Measurements from ENCODE around the gene SLAMF7. TPM values are rescaled to one million over a fixed set of nuclear protein-coding genes. Genes with fewer than 3 reads are reported as not detected.

Gene SLAMF7
- total and polyA plus RNA-seq, 2 donors (not counting 1 experiment from before 2014, with no cell fraction given) = not detected

DNA sequence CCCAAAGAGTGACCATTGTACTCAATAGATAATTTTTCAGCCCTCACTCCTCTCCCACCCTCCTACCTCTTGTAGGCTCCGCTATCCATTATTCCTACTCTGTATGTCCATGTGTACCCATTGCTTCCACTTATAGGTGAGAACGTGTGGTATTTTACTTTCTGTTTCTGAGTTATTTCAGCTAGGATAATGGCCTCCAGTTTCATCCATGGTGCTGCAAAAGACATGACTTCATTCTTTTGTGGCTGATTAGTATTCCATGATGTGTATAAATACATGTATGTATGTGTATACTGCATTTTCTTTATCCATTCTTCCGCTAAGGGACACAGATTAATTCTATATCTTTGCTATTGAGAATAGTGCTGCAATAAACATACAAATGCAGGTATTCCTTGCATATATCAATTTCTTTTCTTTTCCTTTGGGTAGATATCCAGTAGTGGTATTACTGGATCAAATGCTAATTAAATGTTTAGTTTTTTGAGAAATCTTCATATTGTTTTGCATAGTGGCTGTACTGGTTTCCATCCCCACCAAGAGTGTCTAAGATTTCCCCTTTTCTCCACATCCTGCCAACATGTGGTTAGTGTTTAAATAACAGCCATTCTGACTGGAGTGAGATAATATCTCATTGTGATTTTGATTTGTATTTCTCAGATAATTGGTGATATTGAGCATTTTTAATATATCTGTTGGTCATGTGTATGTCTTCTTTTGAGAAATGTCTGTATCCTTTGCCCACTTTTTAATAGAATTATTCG is 61.8 kb downstream of the SLAMF7 start:
- Histone ChIP-seq H3K9ac (ENCODE audit: insufficient read depth, low read length) (no peak overlapping the region), H2AFZ (ENCODE audit: low read length) (no peak overlapping the region), H3K4me1 (ENCODE audit: control insufficient read depth, extremely low read depth, insufficient read depth, low read length) (no peaks in the 10 kb centered on the region), H3K4me2 (ENCODE audit: extremely low read depth, insufficient read depth, low read length) (no peak overlapping the region), H3K4me3 (replicated peaks in 1 of 4; ENCODE audit: control extremely low read depth in 1 of 4, insufficient read depth in 1 of 4, low read depth in 3 of 4, low read length in 4 of 4) (no peak overlapping the region), H3K27ac (ENCODE audit: insufficient read depth, low read length) (no peak overlapping the region), H3K9me3 (ENCODE audit: control insufficient read depth, insufficient read depth, low read depth, low read length) (no peaks in the 10 kb centered on the region), H3K79me2 (ENCODE audit: control insufficient read depth, insufficient read depth, low read length) (no peaks in the 10 kb centered on the region), H4K20me1 (ENCODE audit: control insufficient read depth, extremely low read depth, insufficient read depth, low read length) (no peaks in the 10 kb centered on the region), H3K36me3 (ENCODE audit: control insufficient read depth, insufficient read depth, low read length) (no peaks in the 10 kb centered on the region), H3K27me3 (ENCODE audit: control insufficient read depth, insufficient read depth, low read length) (no peaks in the 10 kb centered on the region)
- DNase-seq (ENCODE audit: low read depth in 2 of 2) = no peak
- TF ChIP-seq, protein P1, sequence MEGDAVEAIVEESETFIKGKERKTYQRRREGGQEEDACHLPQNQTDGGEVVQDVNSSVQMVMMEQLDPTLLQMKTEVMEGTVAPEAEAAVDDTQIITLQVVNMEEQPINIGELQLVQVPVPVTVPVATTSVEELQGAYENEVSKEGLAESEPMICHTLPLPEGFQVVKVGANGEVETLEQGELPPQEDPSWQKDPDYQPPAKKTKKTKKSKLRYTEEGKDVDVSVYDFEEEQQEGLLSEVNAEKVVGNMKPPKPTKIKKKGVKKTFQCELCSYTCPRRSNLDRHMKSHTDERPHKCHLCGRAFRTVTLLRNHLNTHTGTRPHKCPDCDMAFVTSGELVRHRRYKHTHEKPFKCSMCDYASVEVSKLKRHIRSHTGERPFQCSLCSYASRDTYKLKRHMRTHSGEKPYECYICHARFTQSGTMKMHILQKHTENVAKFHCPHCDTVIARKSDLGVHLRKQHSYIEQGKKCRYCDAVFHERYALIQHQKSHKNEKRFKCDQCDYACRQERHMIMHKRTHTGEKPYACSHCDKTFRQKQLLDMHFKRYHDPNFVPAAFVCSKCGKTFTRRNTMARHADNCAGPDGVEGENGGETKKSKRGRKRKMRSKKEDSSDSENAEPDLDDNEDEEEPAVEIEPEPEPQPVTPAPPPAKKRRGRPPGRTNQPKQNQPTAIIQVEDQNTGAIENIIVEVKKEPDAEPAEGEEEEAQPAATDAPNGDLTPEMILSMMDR (conservative IDR thresholded peaks at IDR 0.05 in 1 of 2, IDR thresholded peaks at IDR 0.05 in 1 of 2; ENCODE audit: low read depth in 1 of 2, low read length in 2 of 2) = no peak
- TF ChIP-seq EZH2 (IDR thresholded peaks at IDR 0.05; ENCODE audit: low read length, missing control alignments) = no peak

DNA sequence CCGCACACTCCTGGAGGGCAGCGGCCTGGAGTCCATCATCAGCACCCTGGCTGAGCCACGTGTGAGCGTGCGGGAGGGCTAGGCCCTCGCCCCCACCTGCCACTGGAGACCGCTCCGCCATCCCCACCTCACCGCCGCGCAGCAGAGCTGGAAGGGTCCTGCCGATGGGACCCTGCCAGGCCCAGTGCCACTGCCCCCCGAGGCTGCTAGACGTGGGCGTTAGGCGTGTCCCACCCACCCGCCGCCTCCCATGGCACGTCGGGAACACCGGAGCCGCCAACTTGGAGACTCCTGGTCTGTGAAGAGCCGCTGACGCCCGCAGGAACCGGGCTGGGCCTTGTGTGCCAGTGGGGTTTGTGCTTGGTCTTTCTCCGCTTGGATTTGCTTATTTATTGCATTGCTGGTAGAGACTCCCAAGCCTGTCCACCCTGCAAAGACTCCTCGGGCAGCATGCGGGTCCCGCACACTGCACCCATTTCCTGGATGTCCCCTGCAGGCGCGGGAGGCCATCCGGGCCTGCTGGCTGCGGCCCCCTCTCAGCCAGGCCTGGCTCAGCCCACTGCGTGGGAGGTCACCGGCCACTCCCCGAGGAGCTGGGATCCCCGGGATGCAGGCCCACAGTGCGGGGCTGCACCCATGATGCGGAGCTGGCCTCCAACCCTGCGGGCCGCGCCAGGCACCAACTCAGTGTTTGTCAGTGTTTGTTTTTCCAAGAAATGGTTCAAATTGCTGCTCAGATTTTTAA is 63.0 kb downstream of the SLAMF7 start:
- DNase-seq (ENCODE audit: low read depth in 2 of 2) = no peak
- Histone ChIP-seq H3K9me3 (ENCODE audit: control insufficient read depth, insufficient read depth, low read depth, low read length) (no peaks in the 10 kb centered on the region), H3K27ac (ENCODE audit: insufficient read depth, low read length) (no peak overlapping the region), H3K9ac (ENCODE audit: insufficient read depth, low read length) (no peak overlapping the region), H3K4me1 (ENCODE audit: control insufficient read depth, extremely low read depth, insufficient read depth, low read length) (no peaks in the 10 kb centered on the region), H2AFZ (ENCODE audit: low read length) (no peak overlapping the region), H3K79me2 (ENCODE audit: control insufficient read depth, insufficient read depth, low read length) (no peaks in the 10 kb centered on the region), H3K4me2 (ENCODE audit: extremely low read depth, insufficient read depth, low read length) (no peak overlapping the region), H3K36me3 (ENCODE audit: control insufficient read depth, insufficient read depth, low read length) (no peaks in the 10 kb centered on the region), H3K27me3 (ENCODE audit: control insufficient read depth, insufficient read depth, low read length) (no peaks in the 10 kb centered on the region), H3K4me3 (replicated peaks in 1 of 4; ENCODE audit: control extremely low read depth in 1 of 4, insufficient read depth in 1 of 4, low read depth in 3 of 4, low read length in 4 of 4) (no peak overlapping the region), H4K20me1 (ENCODE audit: control insufficient read depth, extremely low read depth, insufficient read depth, low read length) (no peaks in the 10 kb centered on the region)
- TF ChIP-seq, protein P1 (conservative IDR thresholded peaks at IDR 0.05 in 1 of 2, IDR thresholded peaks at IDR 0.05 in 1 of 2; ENCODE audit: low read depth in 1 of 2, low read length in 2 of 2) = no peak
- TF ChIP-seq EZH2 (IDR thresholded peaks at IDR 0.05; ENCODE audit: low read length, missing control alignments) = no peak

Other genes with a start within 250 kb of the SLAMF7 start
- gene SLAMF6, start 216.0 kb upstream of the SLAMF7 start, total RNA-seq = not detected in 2 replicates
- not detected in 2 replicates for gene SLAMF6, start 216.0 kb upstream of the SLAMF7 start, polyA plus RNA-seq
- under 0.01 TPM in 1 of 2 replicates, not detected in the other for gene CD84, start 159.8 kb upstream of the SLAMF7 start, total RNA-seq
- not detected in 2 replicates for gene CD84, start 159.8 kb upstream of the SLAMF7 start, polyA plus RNA-seq
- gene SLAMF1, start 92.2 kb upstream of the SLAMF7 start, total RNA-seq = not detected in 2 replicates
- not detected in 2 replicates for gene SLAMF1, start 92.2 kb upstream of the SLAMF7 start, polyA plus RNA-seq
- under 0.01 TPM in 1 of 2 replicates, not detected in the other for gene CD48, start 27.4 kb upstream of the SLAMF7 start, total RNA-seq
- 0.03 TPM in 1 of 2 replicates, not detected in the other for gene CD48, start 27.4 kb upstream of the SLAMF7 start, polyA plus RNA-seq
- not detected in 2 replicates for gene LY9, start 56.9 kb downstream of the SLAMF7 start, total RNA-seq
- not detected in 2 replicates for gene LY9, start 56.9 kb downstream of the SLAMF7 start, polyA plus RNA-seq
- gene CD244, start 123.6 kb downstream of the SLAMF7 start, total RNA-seq = not detected in 2 replicates
- not detected in 2 replicates for gene CD244, start 123.6 kb downstream of the SLAMF7 start, polyA plus RNA-seq
- gene ITLN1, start 145.9 kb downstream of the SLAMF7 start, total RNA-seq = under 0.01 TPM in 1 of 2 replicates, not detected in the other
- not detected in 2 replicates for gene ITLN1, start 145.9 kb downstream of the SLAMF7 start, polyA plus RNA-seq
- not detected in 2 replicates for gene ITLN2, start 215.6 kb downstream of the SLAMF7 start, total RNA-seq
- not detected in 2 replicates for gene ITLN2, start 215.6 kb downstream of the SLAMF7 start, polyA plus RNA-seq

Data from fibroblast of lung (primary cell).